Osteocyte (in vitro differentiated cells): ENCODE results near the gene POLR1C. TPM values are rescaled to one million over a fixed set of nuclear protein-coding genes. Genes with fewer than 3 reads are reported as not detected.

ENCODE experiments used
- DNase-seq: peaks from one replicate; pipeline ENCODE4 v3.0.0; 2021; ENCODE audit warnings: mixed read lengths; ENCODE audit not compliant: unreplicated experiment; ENCODE audit errors: extremely low spot score
- H3K27ac Mint-ChIP-seq: one replicate; pipeline ENCODE4 v1.8.0; 2021; ENCODE audit warnings: mild to moderate bottlenecking, mixed read lengths; ENCODE audit not compliant: unreplicated experiment
- H3K27me3 Mint-ChIP-seq: one replicate; pipeline ENCODE4 v1.8.0; 2021; ENCODE audit warnings: mixed read lengths; ENCODE audit not compliant: unreplicated experiment
- H3K36me3 Mint-ChIP-seq: one replicate; pipeline ENCODE4 v1.8.0; 2021; ENCODE audit warnings: mixed read lengths; ENCODE audit not compliant: unreplicated experiment
- H3K4me1 Mint-ChIP-seq: one replicate; pipeline ENCODE4 v1.8.0; 2021; ENCODE audit warnings: mixed read lengths; ENCODE audit not compliant: unreplicated experiment
- H3K4me3 Mint-ChIP-seq: one replicate; pipeline ENCODE4 v1.8.0; 2021; ENCODE audit warnings: mild to moderate bottlenecking, moderate library complexity, mixed read lengths; ENCODE audit not compliant: unreplicated experiment
- H3K9me3 Mint-ChIP-seq: one replicate; pipeline ENCODE4 v1.8.0; 2021; ENCODE audit warnings: mixed read lengths; ENCODE audit not compliant: unreplicated experiment
- CTCF ChIP-seq: fragments of 200-600 bp; sonication (generic); IDR thresholded peaks from 2 replicates; pipeline ENCODE4 v1.5.0; 2021; ENCODE audit warnings: antibody characterized with exemption, mild to moderate bottlenecking, moderate library complexity
- total RNA-seq: library from RNA; stranded (reverse); gene quantifications from 2 replicates; pipeline ENCODE4 v1.2.1, GENCODE V29; 2021

Gene POLR1C
- total RNA-seq, 1 donor from 2014 or later = 32.8 TPM

- TF ChIP-seq CTCF = no peak
- H3K4me3 Mint-ChIP-seq = peak overlapping the region; percentile 73
- no peaks in the 10 kb centered on the region for H3K27me3 Mint-ChIP-seq
- no peak for DNase-seq
- H3K27ac Mint-ChIP-seq = no peak overlapping the region
- H3K9me3 Mint-ChIP-seq = no peaks in the 10 kb centered on the region
- peaks cover 27% of the 10 kb centered on the region for H3K4me1 Mint-ChIP-seq
- peaks cover 22% of the 10 kb centered on the region for H3K36me3 Mint-ChIP-seq
Observed at GRCh38 chr6:43510827-43511163, 6.1 kb upstream of the POLR1C start.

GRCh38 chr6:43511824-43512415 is 5.0 kb upstream of the POLR1C start:
- no peak for TF ChIP-seq CTCF
- no peaks in the 10 kb centered on the region for H3K27me3 Mint-ChIP-seq
- peaks cover 22% of the 10 kb centered on the region for H3K36me3 Mint-ChIP-seq
- H3K9me3 Mint-ChIP-seq = no peaks in the 10 kb centered on the region
- peak overlapping the region; percentile 51 for H3K27ac Mint-ChIP-seq
- no peak overlapping the region for H3K4me3 Mint-ChIP-seq
- DNase-seq = no peak
- peaks cover 32% of the 10 kb centered on the region for H3K4me1 Mint-ChIP-seq

GRCh38 chr6:43515808-43516207 is 1.1 kb upstream of the POLR1C start:
- Mint-ChIP-seq H3K36me3 (peaks cover 28% of the 10 kb centered on the region), H3K27me3 (no peaks in the 10 kb centered on the region), H3K4me3 (no peak overlapping the region), H3K27ac (no peak overlapping the region), H3K4me1 (peaks cover 24% of the 10 kb centered on the region), H3K9me3 (no peaks in the 10 kb centered on the region)
- no peak for DNase-seq
- no peak for TF ChIP-seq CTCF

- TF ChIP-seq CTCF = no peak
- Mint-ChIP-seq H3K27me3 (no peaks in the 10 kb centered on the region), H3K27ac (no peak overlapping the region), H3K9me3 (no peaks in the 10 kb centered on the region), H3K4me3 (no peak overlapping the region), H3K36me3 (peaks cover 33% of the 10 kb centered on the region), H3K4me1 (peaks cover 23% of the 10 kb centered on the region)
- DNase-seq = no peak
Observed at GRCh38 chr6:43516367-43516696, 557 bp upstream of the POLR1C start.

- Mint-ChIP-seq H3K4me1 (peaks cover 23% of the 10 kb centered on the region), H3K36me3 (peaks cover 27% of the 10 kb centered on the region), H3K9me3 (no peaks in the 10 kb centered on the region), H3K27me3 (no peaks in the 10 kb centered on the region), H3K4me3 (no peak overlapping the region), H3K27ac (no peak overlapping the region)
- no peak for DNase-seq
- TF ChIP-seq CTCF = no peak
Observed at GRCh38 chr6:43517505-43518357, 842 bp downstream of the POLR1C start.
